ENCODE measurements around the gene THBS1.

DNA sequence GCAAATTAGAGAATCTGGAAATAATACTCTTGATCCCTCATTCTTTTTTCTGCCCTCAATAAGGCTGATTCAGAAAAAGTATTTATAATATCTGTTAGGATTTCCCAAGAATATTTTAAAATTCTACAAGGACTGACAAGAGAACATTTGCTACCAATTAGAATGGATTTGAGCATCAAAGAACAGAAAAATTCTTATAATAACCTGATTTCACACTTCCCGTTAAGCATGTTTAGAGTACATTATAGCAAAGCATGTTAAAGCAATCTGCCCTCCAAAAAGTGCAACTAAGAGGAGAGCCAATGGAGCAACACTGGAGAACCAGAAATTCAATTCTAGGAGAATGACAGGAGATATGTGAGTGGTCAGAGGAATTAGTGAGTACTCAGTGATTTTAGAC is 57.2 kb downstream of the THBS1 start:
- TF ChIP-seq GATA2 (IDR thresholded peaks at IDR 0.05; ENCODE audit: low read depth, low read length) (no peak), GATA3 (IDR thresholded peaks at IDR 0.05; ENCODE audit: low read depth, low read length) (no peak)
